ENCODE data around the gene PLN.

PLN gene

GRCh38 chr6:118597636-118598035 is 49.5 kb downstream of the PLN start:
- no peak overlapping the region for H3K9ac ChIP-seq (ENCODE audit: low read length)

GRCh38 chr6:118598324-118598723 is 50.2 kb downstream of the PLN start:
- Histone ChIP-seq H3K27ac (ENCODE audit: low read depth, low read length) (no peak overlapping the region), H2AFZ (ENCODE audit: insufficient read depth, low read length, poor library complexity) (no peak overlapping the region), H4K12ac (ENCODE audit: low read depth, low read length) (no peak overlapping the region), H3K79me1 (ENCODE audit: low read length) (no peaks in the 10 kb centered on the region), H3K18ac (ENCODE audit: low read length) (no peak overlapping the region), H3K9ac (ENCODE audit: low read length) (no peak overlapping the region), H2BK12ac (ENCODE audit: low read length) (no peak overlapping the region), H3K27me3 (ENCODE audit: insufficient read depth, low read length) (no peaks in the 10 kb centered on the region), H3K4ac (ENCODE audit: low read depth, low read length) (no peak overlapping the region), H3K4me3 (ENCODE audit: low read depth, low read length) (no peak overlapping the region), H2BK120ac (ENCODE audit: insufficient read depth, low read length, poor library complexity) (no peak overlapping the region), H3K14ac (ENCODE audit: low read length) (no peak overlapping the region), H3K23ac (ENCODE audit: low read length) (no peak overlapping the region), H2BK5ac (ENCODE audit: low read depth, low read length, poor library complexity) (no peak overlapping the region), H4K8ac (ENCODE audit: low read depth, low read length) (no peak overlapping the region), H3K4me2 (ENCODE audit: low read length) (no peak overlapping the region), H2AK5ac (ENCODE audit: low read length) (no peak overlapping the region), H3K79me2 (ENCODE audit: control insufficient read depth, insufficient read depth, low read length, poor library complexity) (no peaks in the 10 kb centered on the region), H3K4me1 (ENCODE audit: control insufficient read depth in 1 of 2, insufficient read depth in 2 of 2, low read length in 2 of 2) (no peaks in the 10 kb centered on the region), H4K91ac (ENCODE audit: low read depth, low read length) (no peak overlapping the region), H3K36me3 (ENCODE audit: control insufficient read depth in 1 of 2, insufficient read depth in 2 of 2, low read length in 2 of 2) (peaks cover 0 to 2% of the 10 kb centered on the region in 2 experiments), H3K9me3 (ENCODE audit: insufficient read depth, low read depth, low read length) (no peaks in the 10 kb centered on the region)
- WGBS (ENCODE audit: extremely low coverage, insufficient coverage, insufficient read length): no CpG with 5 or more reads among the region's 2 CpGs
- DNase-seq: no peak

More at GRCh38 chr6:118597636-118598035, 49.5 kb downstream of the PLN start:
- no peaks in the 10 kb centered on the region for H3K4me1 ChIP-seq (ENCODE audit: control insufficient read depth in 1 of 2, insufficient read depth in 2 of 2, low read length in 2 of 2)
- no peaks in the 10 kb centered on the region for H3K36me3 ChIP-seq (ENCODE audit: control insufficient read depth in 1 of 2, insufficient read depth in 2 of 2, low read length in 2 of 2)
- H3K14ac ChIP-seq (ENCODE audit: low read length): no peak overlapping the region
- no CpG with 5 or more reads among the region's 3 CpGs for WGBS (ENCODE audit: extremely low coverage, insufficient coverage, insufficient read length)
- H3K4me3 ChIP-seq (ENCODE audit: low read depth, low read length): no peak overlapping the region
- no peak overlapping the region for H2BK12ac ChIP-seq (ENCODE audit: low read length)
- no peak overlapping the region for H4K8ac ChIP-seq (ENCODE audit: low read depth, low read length)
- no peak overlapping the region for H2BK5ac ChIP-seq (ENCODE audit: low read depth, low read length, poor library complexity)
- H3K18ac ChIP-seq (ENCODE audit: low read length): no peak overlapping the region
- no peak overlapping the region for H3K4me2 ChIP-seq (ENCODE audit: low read length)
- H3K9me3 ChIP-seq (ENCODE audit: insufficient read depth, low read depth, low read length): no peaks in the 10 kb centered on the region
- no peak overlapping the region for H3K23ac ChIP-seq (ENCODE audit: low read length)
- H3K27ac ChIP-seq (ENCODE audit: low read depth, low read length): no peak overlapping the region
- H3K4ac ChIP-seq (ENCODE audit: low read depth, low read length): no peak overlapping the region
- no peaks in the 10 kb centered on the region for H3K27me3 ChIP-seq (ENCODE audit: insufficient read depth, low read length)
- H2AFZ ChIP-seq (ENCODE audit: insufficient read depth, low read length, poor library complexity): no peak overlapping the region
- no peak overlapping the region for H2AK5ac ChIP-seq (ENCODE audit: low read length)
- H4K12ac ChIP-seq (ENCODE audit: low read depth, low read length): no peak overlapping the region
- no peak for DNase-seq
- no peaks in the 10 kb centered on the region for H3K79me2 ChIP-seq (ENCODE audit: control insufficient read depth, insufficient read depth, low read length, poor library complexity)
- H4K91ac ChIP-seq (ENCODE audit: low read depth, low read length): no peak overlapping the region
- H2BK120ac ChIP-seq (ENCODE audit: insufficient read depth, low read length, poor library complexity): no peak overlapping the region
- no peaks in the 10 kb centered on the region for H3K79me1 ChIP-seq (ENCODE audit: low read length)

- H3K4me2 ChIP-seq (ENCODE audit: low read length): no peak overlapping the region
- no peak overlapping the region for H4K8ac ChIP-seq (ENCODE audit: low read depth, low read length)
- H3K27ac ChIP-seq (ENCODE audit: low read depth, low read length): no peak overlapping the region
- no peak overlapping the region for H3K14ac ChIP-seq (ENCODE audit: low read length)
- H3K23ac ChIP-seq (ENCODE audit: low read length): no peak overlapping the region
- H2BK120ac ChIP-seq (ENCODE audit: insufficient read depth, low read length, poor library complexity): no peak overlapping the region
- H3K36me3 ChIP-seq (ENCODE audit: control insufficient read depth in 1 of 2, insufficient read depth in 2 of 2, low read length in 2 of 2): peaks cover 0 to 2% of the 10 kb centered on the region in 2 experiments
- H2BK12ac ChIP-seq (ENCODE audit: low read length): no peak overlapping the region
- H2AFZ ChIP-seq (ENCODE audit: insufficient read depth, low read length, poor library complexity): no peak overlapping the region
- no peak overlapping the region for H3K9ac ChIP-seq (ENCODE audit: low read length)
- peaks cover 0 to 2% of the 10 kb centered on the region in 2 experiments for H3K4me1 ChIP-seq (ENCODE audit: control insufficient read depth in 1 of 2, insufficient read depth in 2 of 2, low read length in 2 of 2)
- DNase-seq: no peak
- H3K27me3 ChIP-seq (ENCODE audit: insufficient read depth, low read length): no peaks in the 10 kb centered on the region
- no peak overlapping the region for H3K18ac ChIP-seq (ENCODE audit: low read length)
- no CpG with 5 or more reads among the region's 2 CpGs for WGBS (ENCODE audit: extremely low coverage, insufficient coverage, insufficient read length)
- no peak overlapping the region for H2BK5ac ChIP-seq (ENCODE audit: low read depth, low read length, poor library complexity)
- no peak overlapping the region for H3K4me3 ChIP-seq (ENCODE audit: low read depth, low read length)
- H3K79me1 ChIP-seq (ENCODE audit: low read length): no peaks in the 10 kb centered on the region
- no peak overlapping the region for H2AK5ac ChIP-seq (ENCODE audit: low read length)
- H3K9me3 ChIP-seq (ENCODE audit: insufficient read depth, low read depth, low read length): no peaks in the 10 kb centered on the region
- no peak overlapping the region for H4K91ac ChIP-seq (ENCODE audit: low read depth, low read length)
- no peak overlapping the region for H4K12ac ChIP-seq (ENCODE audit: low read depth, low read length)
- no peak overlapping the region for H3K4ac ChIP-seq (ENCODE audit: low read depth, low read length)
- no peaks in the 10 kb centered on the region for H3K79me2 ChIP-seq (ENCODE audit: control insufficient read depth, insufficient read depth, low read length, poor library complexity)
Measured at GRCh38 chr6:118602300-118602699, 54.2 kb downstream of the PLN start.

GRCh38 chr6:118603372-118603771 is 55.3 kb downstream of the PLN start:
- no peak overlapping the region for H3K4me3 ChIP-seq (ENCODE audit: low read depth, low read length)
- no peaks in the 10 kb centered on the region for H3K27me3 ChIP-seq (ENCODE audit: insufficient read depth, low read length)
- H2AK5ac ChIP-seq (ENCODE audit: low read length): no peak overlapping the region
- no peak overlapping the region for H3K18ac ChIP-seq (ENCODE audit: low read length)
- no peaks in the 10 kb centered on the region for H3K79me1 ChIP-seq (ENCODE audit: low read length)
- no peak overlapping the region for H3K9ac ChIP-seq (ENCODE audit: low read length)
- no peak overlapping the region for H3K14ac ChIP-seq (ENCODE audit: low read length)
- no peaks in the 10 kb centered on the region for H3K79me2 ChIP-seq (ENCODE audit: control insufficient read depth, insufficient read depth, low read length, poor library complexity)
- no peak overlapping the region for H3K4me2 ChIP-seq (ENCODE audit: low read length)
- no peak overlapping the region for H4K91ac ChIP-seq (ENCODE audit: low read depth, low read length)
- no peak overlapping the region for H2BK12ac ChIP-seq (ENCODE audit: low read length)
- H2AFZ ChIP-seq (ENCODE audit: insufficient read depth, low read length, poor library complexity): no peak overlapping the region
- no peaks in the 10 kb centered on the region for H3K9me3 ChIP-seq (ENCODE audit: insufficient read depth, low read depth, low read length)
- no peak overlapping the region for H2BK5ac ChIP-seq (ENCODE audit: low read depth, low read length, poor library complexity)
- H4K8ac ChIP-seq (ENCODE audit: low read depth, low read length): no peak overlapping the region
- no peak overlapping the region for H3K27ac ChIP-seq (ENCODE audit: low read depth, low read length)
- H3K4ac ChIP-seq (ENCODE audit: low read depth, low read length): no peak overlapping the region
- peaks cover 0 to 2% of the 10 kb centered on the region in 2 experiments for H3K4me1 ChIP-seq (ENCODE audit: control insufficient read depth in 1 of 2, insufficient read depth in 2 of 2, low read length in 2 of 2)
- no peak overlapping the region for H4K12ac ChIP-seq (ENCODE audit: low read depth, low read length)
- no peak for DNase-seq
- H3K36me3 ChIP-seq (ENCODE audit: control insufficient read depth in 1 of 2, insufficient read depth in 2 of 2, low read length in 2 of 2): peaks cover 0 to 2% of the 10 kb centered on the region in 2 experiments
- no peak overlapping the region for H2BK120ac ChIP-seq (ENCODE audit: insufficient read depth, low read length, poor library complexity)
- no CpG with 5 or more reads among the region's 2 CpGs for WGBS (ENCODE audit: extremely low coverage, insufficient coverage, insufficient read length)
- H3K23ac ChIP-seq (ENCODE audit: low read length): no peak overlapping the region

Data from trophoblast cell (in vitro differentiated cells and primary cell).